ENCODE results near the gene SNRPB2. TPM values are rescaled to one million over a fixed set of nuclear protein-coding genes. Genes with fewer than 3 reads are reported as not detected.

Gene SNRPB2
- total RNA-seq, 1 donor from 2014 or later, result 130 TPM

GRCh38 chr20:16708602-16709001, 21.2 kb upstream of the SNRPB2 start:
- Mint-ChIP-seq H3K36me3 (ENCODE audit: low read depth) (peaks cover 1% of the 10 kb centered on the region), H3K4me1 (ENCODE audit: low read depth) (peaks cover 30% of the 10 kb centered on the region), H3K27me3 (ENCODE audit: insufficient read depth) (peaks cover 19% of the 10 kb centered on the region), H3K9me3 (peaks cover 11% of the 10 kb centered on the region), H3K4me3 (no peak overlapping the region), H3K27ac (no peak overlapping the region)
- no peak for DNase-seq (ENCODE audit: low spot score)
- intact Hi-C loops (cut with micrococcal nuclease), result loop anchor here (1.0 kb wide), 1 partner anchor 22 kb away; the partner anchor contains the start of gene SNRPB2

DNA sequence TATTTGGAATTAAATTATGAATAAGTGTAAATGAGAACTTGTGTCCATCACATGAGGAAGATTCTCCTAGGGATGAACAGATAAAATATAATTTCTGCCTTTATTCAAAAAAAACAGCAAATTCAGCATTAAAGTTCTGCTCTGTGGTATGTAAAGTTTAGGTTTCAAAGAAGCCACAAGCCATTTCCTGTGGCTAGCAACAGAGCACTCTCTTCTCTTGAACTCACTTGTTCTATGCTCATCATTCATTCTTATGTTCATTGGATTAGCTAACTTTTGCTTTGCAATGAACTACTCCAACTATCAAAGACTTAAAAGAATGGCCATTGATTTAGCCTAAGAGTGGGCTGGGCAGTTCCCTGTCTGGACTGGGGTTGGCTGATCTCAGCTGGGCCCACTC, 20.8 kb upstream of the SNRPB2 start:
- Mint-ChIP-seq H3K27ac (no peak overlapping the region), H3K4me1 (ENCODE audit: low read depth) (peaks cover 30% of the 10 kb centered on the region), H3K9me3 (peaks cover 11% of the 10 kb centered on the region), H3K36me3 (ENCODE audit: low read depth) (peaks cover 1% of the 10 kb centered on the region), H3K4me3 (peak overlapping the region; percentile 9), H3K27me3 (ENCODE audit: insufficient read depth) (peaks cover 19% of the 10 kb centered on the region)
- DNase-seq (ENCODE audit: low spot score), result peak; percentile 31
- intact Hi-C loops (cut with micrococcal nuclease), result loop anchor here (1.0 kb wide), 1 partner anchor 21 kb away; the partner anchor contains the start of gene SNRPB2

DNA sequence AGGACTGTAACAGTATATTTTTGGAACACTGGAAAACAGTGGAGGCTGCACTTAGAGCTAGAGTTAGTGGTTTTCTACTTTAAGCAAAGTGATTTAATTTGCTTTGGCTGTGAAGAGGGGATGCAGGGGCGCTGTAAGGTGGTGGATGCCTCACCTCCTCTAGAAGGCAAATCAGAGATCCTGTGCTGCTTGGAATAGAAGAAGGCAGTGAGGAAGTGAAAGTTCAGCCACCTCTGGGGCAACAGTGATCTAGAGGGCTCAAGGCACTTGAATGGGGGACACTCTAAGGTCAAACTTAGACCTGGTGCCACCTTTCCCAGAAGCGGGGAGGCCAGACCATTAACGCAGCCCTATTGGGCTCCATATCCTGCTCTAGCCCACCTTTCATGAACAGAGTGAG, 19.0 kb upstream of the SNRPB2 start:
- peaks cover 7% of the 10 kb centered on the region for H3K9me3 Mint-ChIP-seq
- H3K4me3 Mint-ChIP-seq, result no peak overlapping the region
- H3K27ac Mint-ChIP-seq, result no peak overlapping the region
- peaks cover 23% of the 10 kb centered on the region for H3K27me3 Mint-ChIP-seq (ENCODE audit: insufficient read depth)
- no peaks in the 10 kb centered on the region for H3K36me3 Mint-ChIP-seq (ENCODE audit: low read depth)
- H3K4me1 Mint-ChIP-seq (ENCODE audit: low read depth), result peaks cover 30% of the 10 kb centered on the region
- intact Hi-C loops (cut with micrococcal nuclease), result no loop called here
- no peak for DNase-seq (ENCODE audit: low spot score)

- Mint-ChIP-seq H3K36me3 (ENCODE audit: low read depth) (no peaks in the 10 kb centered on the region), H3K9me3 (peaks cover 3% of the 10 kb centered on the region), H3K27ac (no peak overlapping the region), H3K4me1 (ENCODE audit: low read depth) (peaks cover 30% of the 10 kb centered on the region), H3K4me3 (no peak overlapping the region), H3K27me3 (ENCODE audit: insufficient read depth) (peaks cover 20% of the 10 kb centered on the region)
- no peak for DNase-seq (ENCODE audit: low spot score)
- intact Hi-C loops (cut with micrococcal nuclease), result no loop called here
Observed at GRCh38 chr20:16711661-16712258, 18.1 kb upstream of the SNRPB2 start.

- H3K36me3 Mint-ChIP-seq (ENCODE audit: low read depth), result no peaks in the 10 kb centered on the region
- intact Hi-C loops (cut with micrococcal nuclease), result no loop called here
- H3K9me3 Mint-ChIP-seq, result no peaks in the 10 kb centered on the region
- peaks cover 20% of the 10 kb centered on the region for H3K27me3 Mint-ChIP-seq (ENCODE audit: insufficient read depth)
- H3K4me1 Mint-ChIP-seq (ENCODE audit: low read depth), result peaks cover 30% of the 10 kb centered on the region
- no peak overlapping the region for H3K27ac Mint-ChIP-seq
- DNase-seq (ENCODE audit: low spot score), result no peak
- no peak overlapping the region for H3K4me3 Mint-ChIP-seq
Observed at GRCh38 chr20:16712511-16712947, 17.3 kb upstream of the SNRPB2 start.

DNA sequence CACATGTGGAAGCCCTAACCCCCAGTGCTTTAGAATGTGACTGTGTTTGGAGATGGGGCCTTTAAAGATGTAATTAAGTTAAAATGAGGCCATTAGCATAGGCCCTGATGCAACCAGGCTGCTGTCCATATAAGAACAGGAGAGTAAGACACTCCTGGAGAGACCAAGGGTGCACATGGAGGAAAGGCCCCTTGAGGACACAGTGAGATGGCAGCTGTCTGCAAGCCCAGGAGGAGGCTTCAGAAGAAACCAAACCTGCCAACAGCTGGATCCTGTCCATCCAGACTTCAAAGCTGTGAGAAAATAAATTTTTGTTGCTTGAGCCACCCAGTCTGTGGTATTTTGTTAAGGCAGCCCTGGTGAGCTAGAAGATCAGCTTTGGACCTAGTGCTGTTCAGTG, 16.8 kb upstream of the SNRPB2 start:
- Mint-ChIP-seq H3K9me3 (no peaks in the 10 kb centered on the region), H3K4me1 (ENCODE audit: low read depth) (peaks cover 24% of the 10 kb centered on the region), H3K36me3 (ENCODE audit: low read depth) (no peaks in the 10 kb centered on the region), H3K27me3 (ENCODE audit: insufficient read depth) (peaks cover 22% of the 10 kb centered on the region), H3K4me3 (no peak overlapping the region), H3K27ac (no peak overlapping the region)
- intact Hi-C loops (cut with micrococcal nuclease), result no loop called here
- DNase-seq (ENCODE audit: low spot score), result no peak

DNA sequence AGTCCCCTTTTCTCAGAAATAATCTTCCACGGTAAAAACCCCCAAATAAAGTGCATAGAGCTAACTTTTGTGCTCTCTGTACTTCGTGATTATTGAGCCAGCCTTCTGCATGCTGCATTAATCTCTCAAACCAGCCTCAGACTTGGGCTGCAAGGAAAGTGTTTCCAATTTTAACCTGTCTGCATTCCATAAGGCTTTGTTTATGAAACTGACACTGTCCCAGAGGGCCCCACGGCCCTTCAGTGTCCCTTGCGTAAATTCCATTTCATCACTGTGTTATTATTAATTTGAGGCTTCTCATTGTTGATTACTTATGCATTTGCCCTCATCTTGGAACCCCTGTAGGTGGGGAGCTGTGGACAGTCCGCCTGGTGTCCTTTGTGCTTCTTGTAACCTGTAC, 15.6 kb upstream of the SNRPB2 start:
- Mint-ChIP-seq H3K27me3 (ENCODE audit: insufficient read depth) (peaks cover 28% of the 10 kb centered on the region), H3K4me1 (ENCODE audit: low read depth) (peaks cover 12% of the 10 kb centered on the region), H3K9me3 (no peaks in the 10 kb centered on the region), H3K4me3 (no peak overlapping the region), H3K36me3 (ENCODE audit: low read depth) (no peaks in the 10 kb centered on the region), H3K27ac (no peak overlapping the region)
- intact Hi-C loops (cut with micrococcal nuclease), result no loop called here
- DNase-seq (ENCODE audit: low spot score), result no peak

DNA sequence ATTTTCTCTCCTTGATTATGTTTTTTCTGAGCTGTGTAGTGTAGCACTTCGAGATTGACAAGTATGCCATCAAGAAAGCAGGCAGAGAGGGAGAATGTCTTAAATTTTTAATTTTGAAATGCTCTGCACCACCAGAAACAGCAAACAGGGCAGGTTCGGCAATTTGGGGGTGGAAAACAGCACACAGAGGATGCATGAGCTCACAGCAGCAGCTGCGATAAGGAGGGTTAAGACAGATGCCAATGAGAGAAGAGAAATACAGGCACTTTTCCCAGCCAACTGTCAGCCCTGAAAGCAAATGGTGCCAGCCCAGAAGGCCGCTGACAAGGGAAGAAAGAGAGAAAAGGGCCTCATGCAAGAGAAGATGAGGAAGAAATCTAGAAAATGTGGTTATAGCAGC, 15.1 kb upstream of the SNRPB2 start:
- DNase-seq (ENCODE audit: low spot score), result no peak
- no peak overlapping the region for H3K27ac Mint-ChIP-seq
- intact Hi-C loops (cut with micrococcal nuclease), result no loop called here
- no peak overlapping the region for H3K4me3 Mint-ChIP-seq
- H3K36me3 Mint-ChIP-seq (ENCODE audit: low read depth), result no peaks in the 10 kb centered on the region
- H3K9me3 Mint-ChIP-seq, result no peaks in the 10 kb centered on the region
- H3K27me3 Mint-ChIP-seq (ENCODE audit: insufficient read depth), result peaks cover 28% of the 10 kb centered on the region
- peaks cover 8% of the 10 kb centered on the region for H3K4me1 Mint-ChIP-seq (ENCODE audit: low read depth)

- peaks cover 29% of the 10 kb centered on the region for H3K27me3 Mint-ChIP-seq (ENCODE audit: insufficient read depth)
- no peak overlapping the region for H3K27ac Mint-ChIP-seq
- intact Hi-C loops (cut with micrococcal nuclease), result no loop called here
Observed at GRCh38 chr20:16719421-16719820, 10.4 kb upstream of the SNRPB2 start.

DNA sequence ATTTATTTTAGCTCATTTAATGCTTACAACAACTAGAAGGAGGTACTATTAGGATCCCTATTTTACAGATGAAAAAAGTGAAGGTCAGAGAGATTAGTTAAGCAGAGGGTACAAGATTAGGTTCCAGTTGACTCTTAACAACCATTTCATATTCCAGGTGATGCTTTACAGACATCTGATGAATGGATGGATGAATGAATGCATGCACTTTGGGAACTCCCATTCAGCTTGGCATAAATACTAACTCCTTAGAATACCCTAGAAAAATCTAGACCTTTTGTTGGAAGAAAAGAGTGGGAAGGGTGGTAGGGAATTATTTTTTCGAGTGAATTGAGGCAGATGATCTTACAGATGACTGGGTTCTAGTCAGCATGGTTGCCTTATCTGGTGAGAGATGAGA, 746 bp upstream of the SNRPB2 start:
- intact Hi-C loops (cut with micrococcal nuclease), result loop anchor here (5.0 kb wide), 1 partner anchor 1838 kb away; the partner anchor contains the start of gene SMIM26
- Mint-ChIP-seq H3K9me3 (peaks cover 13% of the 10 kb centered on the region), H3K36me3 (ENCODE audit: low read depth) (peaks cover 25% of the 10 kb centered on the region)

More at GRCh38 chr20:16719421-16719820, 10.4 kb upstream of the SNRPB2 start:
- Mint-ChIP-seq H3K36me3 (ENCODE audit: low read depth) (no peaks in the 10 kb centered on the region), H3K4me1 (ENCODE audit: low read depth) (no peaks in the 10 kb centered on the region), H3K9me3 (no peaks in the 10 kb centered on the region), H3K4me3 (no peak overlapping the region)
- no peak for DNase-seq (ENCODE audit: low spot score)

GRCh38 chr20:16732506-16733152, 2.8 kb downstream of the SNRPB2 start:
- Mint-ChIP-seq H3K4me3 (peak overlapping the region; percentile 15), H3K9me3 (peaks cover 13% of the 10 kb centered on the region), H3K36me3 (ENCODE audit: low read depth) (peaks cover 45% of the 10 kb centered on the region), H3K27ac (peak overlapping the region; percentile 42), H3K27me3 (ENCODE audit: insufficient read depth) (peaks cover 1% of the 10 kb centered on the region), H3K4me1 (ENCODE audit: low read depth) (peaks cover 63% of the 10 kb centered on the region)
- intact Hi-C loops (cut with micrococcal nuclease), result loop anchor here (5.0 kb wide), 2 partner anchors 1235 to 1555 kb away; partner anchors contain the start of genes MGME1, SNX5 and ZNF133
- no peak for DNase-seq (ENCODE audit: low spot score)

More for the DNA sequence above, 746 bp upstream of the SNRPB2 start:
- H3K27ac Mint-ChIP-seq, result peak overlapping the region; percentile 98
- H3K27me3 Mint-ChIP-seq (ENCODE audit: insufficient read depth), result peaks cover 14% of the 10 kb centered on the region
- no peak for DNase-seq (ENCODE audit: low spot score)
- peaks cover 42% of the 10 kb centered on the region for H3K4me1 Mint-ChIP-seq (ENCODE audit: low read depth)
- peak overlapping the region; percentile 98 for H3K4me3 Mint-ChIP-seq

DNA sequence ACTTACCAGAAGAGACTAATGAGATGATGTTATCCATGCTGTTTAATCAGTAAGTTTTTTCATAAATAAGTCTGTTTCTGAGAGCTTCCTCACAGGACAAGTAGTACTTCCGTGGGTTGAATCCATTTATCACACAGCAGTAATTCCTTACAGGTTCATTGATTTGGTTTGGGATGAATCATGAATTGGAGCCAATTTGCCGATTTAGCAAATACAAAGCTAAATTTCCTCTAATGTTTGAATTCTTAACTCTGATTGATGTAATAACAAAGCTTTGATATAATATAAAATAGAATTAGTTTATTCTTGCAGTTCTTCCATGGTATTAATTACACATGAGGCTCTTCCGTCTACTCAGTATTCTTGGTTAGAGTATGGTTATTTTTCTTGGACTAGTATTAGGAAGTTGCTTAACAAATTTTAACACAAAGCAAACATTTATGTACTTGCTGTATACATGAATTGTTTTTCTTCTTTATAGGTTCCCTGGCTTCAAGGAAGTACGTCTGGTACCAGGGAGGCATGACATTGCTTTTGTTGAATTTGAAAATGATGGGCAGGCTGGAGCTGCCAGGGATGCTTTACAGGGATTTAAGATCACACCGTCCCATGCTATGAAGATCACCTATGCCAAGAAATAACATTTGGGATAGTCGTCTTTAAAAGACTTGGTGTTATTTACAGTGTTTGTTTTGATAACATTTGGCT, 10.7 kb downstream of the SNRPB2 start:
- intact Hi-C loops (cut with micrococcal nuclease), result no loop called here
- no peak for DNase-seq (ENCODE audit: low spot score)
- Mint-ChIP-seq H3K4me1 (ENCODE audit: low read depth) (peaks cover 8% of the 10 kb centered on the region), H3K27me3 (ENCODE audit: insufficient read depth) (no peaks in the 10 kb centered on the region), H3K27ac (no peak overlapping the region), H3K9me3 (no peaks in the 10 kb centered on the region), H3K4me3 (no peak overlapping the region), H3K36me3 (ENCODE audit: low read depth) (peaks cover 39% of the 10 kb centered on the region)
